Right renal pelvis (tissue), 4 donors: Measurements from ENCODE around the gene MMP12. TPM values are rescaled to one million over a fixed set of nuclear protein-coding genes. Genes with fewer than 3 reads are reported as not detected.

Source experiments
- DNase-seq, 4 donors: peaks; one replicate each; pipeline ENCODE4 v3.0.0-alpha.2; 2013; ENCODE audit warnings: low read depth in 4 of 4, low spot score in 3 of 4, missing footprints in 1 of 4
- polyA plus RNA-seq, 4 donors: library from polyadenylated mRNA; unstranded; fragments of 120-200 nt; gene quantifications; one replicate each; pipeline ENCODE4 v1.2.1, GENCODE V29; 2013; ENCODE audit not compliant: insufficient read length in 4 of 4

The MMP12 gene
- polyA plus RNA-seq, 4 donors = 1.7 to 5.6 (median 2.8) TPM

- DNase-seq = no peak
These were observed 23.6 kb downstream of the MMP12 start for GRCh38 chr11:102850973-102851745.

GRCh38 chr11:102849311-102849710 lies 25.5 kb downstream of the MMP12 start:
- DNase-seq = no peak

- no peak for DNase-seq
These were observed 28.5 kb downstream of the MMP12 start for GRCh38 chr11:102846292-102846691.

- DNase-seq = no peak
These were observed 31.3 kb downstream of the MMP12 start, which contains the start of gene MMP3 for GRCh38 chr11:102843489-102843888. Gene MMP3 (minus strand): TSS chr11:102843609. CDS start chr11:102843546, 63 bp downstream.

GRCh38 chr11:102842930-102843329 lies 31.9 kb downstream of the MMP12 start:
- DNase-seq = no peak

- DNase-seq = no peak
These were observed 34.8 kb downstream of the MMP12 start for GRCh38 chr11:102840018-102840417.

- no peak for DNase-seq
These were observed 37.1 kb downstream of the MMP12 start for GRCh38 chr11:102837646-102838045.

- no peak for DNase-seq
These were observed 37.6 kb downstream of the MMP12 start for GRCh38 chr11:102837156-102837555.

- no peak for DNase-seq
These were observed 38.4 kb downstream of the MMP12 start for GRCh38 chr11:102836290-102836875.

GRCh38 chr11:102833731-102834130 lies 41.1 kb downstream of the MMP12 start:
- DNase-seq = no peak

GRCh38 chr11:102832612-102833011 lies 42.2 kb downstream of the MMP12 start:
- DNase-seq = no peak

GRCh38 chr11:102831489-102832440 lies 43.0 kb downstream of the MMP12 start:
- peak in 3 of 4 donors; percentile 14 to 34 (median 32) for DNase-seq

- DNase-seq = no peak
These were observed 43.7 kb downstream of the MMP12 start for GRCh38 chr11:102831128-102831488.

GRCh38 chr11:102830001-102830727 lies 44.6 kb downstream of the MMP12 start:
- DNase-seq = no peak

- DNase-seq = no peak
These were observed 45.3 kb downstream of the MMP12 start for GRCh38 chr11:102829316-102830000.

- DNase-seq = no peak
These were observed 50.2 kb downstream of the MMP12 start for GRCh38 chr11:102824556-102824955.

- DNase-seq = no peak
These were observed 55.3 kb downstream of the MMP12 start for GRCh38 chr11:102819491-102819890.

- DNase-seq = no peak
These were observed 61.3 kb downstream of the MMP12 start for GRCh38 chr11:102813484-102813883.
